IgD-negative memory B cell (primary cell): Measurements from ENCODE around the gene TSGA10IP. TPM values are rescaled to one million over a fixed set of nuclear protein-coding genes. Genes with fewer than 3 reads are reported as not detected.

Experiments used
- H3K27ac Mint-ChIP-seq, 3 donors: one replicate each; pipeline ENCODE4 v1.8.0; 2020 to 2022; ENCODE audit warnings: mild to moderate bottlenecking in 3 of 3, mixed read lengths in 3 of 3, moderate library complexity in 1 of 3
- H3K27me3 Mint-ChIP-seq: one replicate; pipeline ENCODE4 v1.8.0; 2021; ENCODE audit warnings: mixed read lengths
- H3K36me3 Mint-ChIP-seq: one replicate; pipeline ENCODE4 v1.8.0; 2020; ENCODE audit warnings: mild to moderate bottlenecking, mixed read lengths
- H3K4me1 Mint-ChIP-seq, 3 donors: one replicate each; pipeline ENCODE4 v1.8.0; 2020 to 2022; ENCODE audit warnings: mixed read lengths in 3 of 3, mild to moderate bottlenecking in 1 of 3
- H3K4me3 Mint-ChIP-seq, 4 donors: one replicate each; pipeline ENCODE4 v1.8.0; 2020 to 2022; ENCODE audit warnings: mild to moderate bottlenecking in 4 of 4, mixed read lengths in 4 of 4, moderate library complexity in 3 of 4
- H3K9me3 Mint-ChIP-seq, 3 donors: one replicate each; pipeline ENCODE4 v1.8.0; 2020 to 2021; ENCODE audit warnings: mixed read lengths in 3 of 3, mild to moderate bottlenecking in 1 of 3
- polyA plus RNA-seq: library from polyadenylated mRNA; unstranded; fragments of 300-500 nt; fragmentation: Illumina TruSeq; gene quantifications from one replicate; pipeline ENCODE4 v1.2.3, GENCODE V29; 2021

The TSGA10IP gene
- polyA plus RNA-seq, 1 donor from 2014 or later, result not detected

DNA sequence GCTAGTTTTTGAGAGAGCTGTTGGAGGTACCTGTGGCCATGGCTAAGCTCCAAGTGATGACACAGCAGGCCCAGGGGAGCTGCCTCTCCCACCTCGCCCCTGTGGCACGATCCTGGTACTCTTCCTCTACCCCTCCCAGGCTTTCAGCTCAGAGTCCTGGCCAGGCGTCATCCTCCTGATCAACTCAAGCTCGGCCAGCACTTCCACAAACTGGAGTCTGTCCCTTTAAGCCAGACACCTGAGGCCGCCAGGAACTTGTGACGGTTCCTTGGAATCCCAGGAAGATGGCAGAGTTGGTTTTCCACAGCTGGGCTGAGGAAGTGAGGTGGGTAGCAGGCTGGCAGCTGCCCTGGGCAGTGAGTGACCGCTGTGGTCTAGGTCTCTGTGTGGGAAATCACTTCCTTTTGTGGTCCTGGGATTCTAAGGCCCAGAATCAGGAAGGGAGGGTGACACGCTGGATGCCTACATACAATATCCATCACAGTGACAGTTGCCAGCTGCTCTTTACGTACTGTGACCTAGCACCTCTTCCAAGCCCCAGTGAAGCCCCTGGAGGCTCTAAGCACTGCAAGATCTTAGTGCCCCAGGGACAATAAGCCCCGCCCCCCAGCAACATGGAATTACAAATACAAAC is 63.3 kb downstream of the TSGA10IP start:
- no peak overlapping the region for H3K27ac Mint-ChIP-seq
- H3K27me3 Mint-ChIP-seq, result peaks cover 9% of the 10 kb centered on the region
- no peaks in the 10 kb centered on the region for H3K36me3 Mint-ChIP-seq
- peaks cover 2 to 5% (median 5%) of the 10 kb centered on the region in 3 donors for H3K4me1 Mint-ChIP-seq
- H3K4me3 Mint-ChIP-seq, result peak overlapping the region in 1 of 4 donors; percentile 20
- no peaks in the 10 kb centered on the region for H3K9me3 Mint-ChIP-seq

Other genes with a start within 250 kb of the TSGA10IP start
- 62.6 TPM for gene KAT5, start 233.2 kb upstream of the TSGA10IP start, polyA plus RNA-seq
- gene RNASEH2C, start 224.7 kb upstream of the TSGA10IP start, polyA plus RNA-seq, result 120 TPM
- gene AP5B1, start 164.5 kb upstream of the TSGA10IP start, polyA plus RNA-seq, result 17.2 TPM
- gene OVOL1, start 158.4 kb upstream of the TSGA10IP start, polyA plus RNA-seq, result not detected
- gene SNX32, start 111.5 kb upstream of the TSGA10IP start, polyA plus RNA-seq, result 0.78 TPM
- 2,244 TPM for gene CFL1, start 87.3 kb upstream of the TSGA10IP start, polyA plus RNA-seq
- 38.7 TPM for gene MUS81, start 85.0 kb upstream of the TSGA10IP start, polyA plus RNA-seq
- 0.29 TPM for gene EFEMP2, start 72.7 kb upstream of the TSGA10IP start, polyA plus RNA-seq
- gene CTSW, start 65.6 kb upstream of the TSGA10IP start, polyA plus RNA-seq, result 29.2 TPM
- gene FIBP, start 57.0 kb upstream of the TSGA10IP start, polyA plus RNA-seq, result 97.0 TPM
- gene CCDC85B, start 54.8 kb upstream of the TSGA10IP start, polyA plus RNA-seq, result 83.9 TPM
- gene FOSL1, start 45.1 kb upstream of the TSGA10IP start, polyA plus RNA-seq, result 0.79 TPM
- gene C11orf68, start 26.4 kb upstream of the TSGA10IP start, polyA plus RNA-seq, result 61.6 TPM
- 90.7 TPM for gene DRAP1, start 26.1 kb upstream of the TSGA10IP start, polyA plus RNA-seq
- gene SART1, start 16.3 kb downstream of the TSGA10IP start, polyA plus RNA-seq, result 53.1 TPM
- 35.8 TPM for gene EIF1AD, start 56.7 kb downstream of the TSGA10IP start, polyA plus RNA-seq
- 284 TPM for gene BANF1, start 57.0 kb downstream of the TSGA10IP start, polyA plus RNA-seq
- gene CST6, start 66.5 kb downstream of the TSGA10IP start, polyA plus RNA-seq, result not detected
- gene CATSPER1, start 81.0 kb downstream of the TSGA10IP start, polyA plus RNA-seq, result not detected
- not detected for gene GAL3ST3, start 103.7 kb downstream of the TSGA10IP start, polyA plus RNA-seq
- gene SF3B2, start 106.9 kb downstream of the TSGA10IP start, polyA plus RNA-seq, result 91.8 TPM
- 72.9 TPM for gene PACS1, start 124.8 kb downstream of the TSGA10IP start, polyA plus RNA-seq